GM12891 (cell line): ENCODE data around the gene RIN2.

ENCODE experiments used
- PAX5 ChIP-seq: IDR thresholded peaks from 2 replicates; pipeline ENCODE4 v1.6.1; 2011; ENCODE audit warnings: low read length, moderate library complexity, mild to moderate bottlenecking; ENCODE audit not compliant: insufficient read depth, severe bottlenecking
- POLR2A ChIP-seq: IDR thresholded peaks from 2 replicates; pipeline ENCODE4 v1.6.1; 2011; ENCODE audit warnings: low read depth, low read length, control low read depth
- POLR2AphosphoS5 ChIP-seq: IDR thresholded peaks from 2 replicates; pipeline ENCODE4 v1.6.1; 2011; ENCODE audit warnings: low read depth, low read length, control low read depth
- SPI1 ChIP-seq: IDR thresholded peaks from 2 replicates; pipeline ENCODE4 v1.6.1; 2011; ENCODE audit warnings: low read depth, low read length, control low read depth
- TAF1 ChIP-seq: IDR thresholded peaks from 2 replicates; pipeline ENCODE4 v1.6.1; 2011; ENCODE audit warnings: low read depth, low read length, control low read depth

GRCh38 chr20:19771031-19771430, 13.0 kb downstream of the RIN2 start:
- TF ChIP-seq POLR2A (no peak), TAF1 (no peak), SPI1 (no peak), POLR2AphosphoS5 (no peak), PAX5 (no peak)
